GM12864 (cell line): ENCODE data around the gene LMX1A.

Experiments
- DNase-seq: peaks from one replicate; pipeline ENCODE4 v3.0.0-alpha.2; 2011; ENCODE audit warnings: low read depth
- H3K4me3 ChIP-seq: 2 replicates; pipeline ENCODE4 v1.5.1; 2011; ENCODE audit warnings: mild to moderate bottlenecking, low read depth, low read length, control low read depth
- TF ChIP-seq, protein P1 (sequence below): IDR thresholded peaks from 2 replicates; pipeline ENCODE4 v1.5.1; 2011; ENCODE audit warnings: low read depth, mild to moderate bottlenecking, moderate library complexity, low read length, control low read depth, inconsistent platforms; ENCODE audit errors: missing control alignments

Gene LMX1A

DNA sequence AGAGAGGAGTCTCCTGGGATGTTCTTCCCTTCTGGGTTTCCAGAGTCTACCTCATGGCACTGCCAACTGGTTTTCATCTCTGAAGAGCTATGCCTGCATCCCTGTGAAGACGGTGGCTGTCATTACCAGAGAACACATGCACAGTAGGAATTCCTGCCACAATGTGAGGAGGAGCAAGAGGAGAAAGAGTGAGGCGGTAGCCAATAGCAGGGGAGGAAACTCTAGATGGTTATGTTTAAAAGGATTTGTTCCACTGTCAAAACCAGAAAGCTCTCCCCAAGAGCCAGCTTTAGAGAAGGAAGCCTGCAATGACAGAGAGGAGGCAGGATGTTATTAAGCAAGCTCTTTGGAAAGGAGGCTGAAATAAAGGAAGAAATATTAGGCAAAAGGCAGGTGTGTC, 12.3 kb downstream of the LMX1A start:
- TF ChIP-seq, protein P1, sequence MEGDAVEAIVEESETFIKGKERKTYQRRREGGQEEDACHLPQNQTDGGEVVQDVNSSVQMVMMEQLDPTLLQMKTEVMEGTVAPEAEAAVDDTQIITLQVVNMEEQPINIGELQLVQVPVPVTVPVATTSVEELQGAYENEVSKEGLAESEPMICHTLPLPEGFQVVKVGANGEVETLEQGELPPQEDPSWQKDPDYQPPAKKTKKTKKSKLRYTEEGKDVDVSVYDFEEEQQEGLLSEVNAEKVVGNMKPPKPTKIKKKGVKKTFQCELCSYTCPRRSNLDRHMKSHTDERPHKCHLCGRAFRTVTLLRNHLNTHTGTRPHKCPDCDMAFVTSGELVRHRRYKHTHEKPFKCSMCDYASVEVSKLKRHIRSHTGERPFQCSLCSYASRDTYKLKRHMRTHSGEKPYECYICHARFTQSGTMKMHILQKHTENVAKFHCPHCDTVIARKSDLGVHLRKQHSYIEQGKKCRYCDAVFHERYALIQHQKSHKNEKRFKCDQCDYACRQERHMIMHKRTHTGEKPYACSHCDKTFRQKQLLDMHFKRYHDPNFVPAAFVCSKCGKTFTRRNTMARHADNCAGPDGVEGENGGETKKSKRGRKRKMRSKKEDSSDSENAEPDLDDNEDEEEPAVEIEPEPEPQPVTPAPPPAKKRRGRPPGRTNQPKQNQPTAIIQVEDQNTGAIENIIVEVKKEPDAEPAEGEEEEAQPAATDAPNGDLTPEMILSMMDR = no peak
- DNase-seq = no peak
- no peak overlapping the region for H3K4me3 ChIP-seq

GRCh38 chr1:165342587-165342986, 13.9 kb downstream of the LMX1A start:
- H3K4me3 ChIP-seq = no peak overlapping the region
- TF ChIP-seq, protein P1 = no peak
- no peak for DNase-seq

- TF ChIP-seq, protein P1 = no peak
- no peak for DNase-seq
- H3K4me3 ChIP-seq = no peak overlapping the region
Measured at GRCh38 chr1:165342168-165342567, 14.3 kb downstream of the LMX1A start.

- H3K4me3 ChIP-seq = no peak overlapping the region
- no peak for DNase-seq
- TF ChIP-seq, protein P1 = no peak
Measured at GRCh38 chr1:165339164-165339563, 17.4 kb downstream of the LMX1A start.

- TF ChIP-seq, protein P1 = no peak
- DNase-seq = no peak
- H3K4me3 ChIP-seq = no peak overlapping the region
Measured at GRCh38 chr1:165330483-165330882, 26.0 kb downstream of the LMX1A start.

DNA sequence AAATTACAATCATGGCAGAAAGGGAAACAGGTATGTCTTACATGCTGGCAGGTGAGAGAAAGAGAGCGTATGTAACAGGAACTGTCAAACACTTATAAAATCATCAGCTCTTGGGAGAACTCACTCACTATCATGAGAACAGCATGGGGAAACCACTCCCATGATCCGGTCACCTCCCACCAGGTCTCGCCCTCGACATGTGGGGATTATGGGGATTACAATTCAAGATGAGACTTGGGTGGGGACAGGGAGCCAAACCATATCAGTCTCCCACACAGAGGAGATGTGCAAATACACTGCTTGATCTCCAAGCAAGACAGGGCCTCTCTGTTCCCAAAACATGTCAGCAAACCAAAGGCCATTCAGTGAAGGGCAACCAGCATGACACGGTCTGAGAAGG, 27.4 kb downstream of the LMX1A start:
- TF ChIP-seq, protein P1 = no peak
- no peak overlapping the region for H3K4me3 ChIP-seq
- DNase-seq = no peak

DNA sequence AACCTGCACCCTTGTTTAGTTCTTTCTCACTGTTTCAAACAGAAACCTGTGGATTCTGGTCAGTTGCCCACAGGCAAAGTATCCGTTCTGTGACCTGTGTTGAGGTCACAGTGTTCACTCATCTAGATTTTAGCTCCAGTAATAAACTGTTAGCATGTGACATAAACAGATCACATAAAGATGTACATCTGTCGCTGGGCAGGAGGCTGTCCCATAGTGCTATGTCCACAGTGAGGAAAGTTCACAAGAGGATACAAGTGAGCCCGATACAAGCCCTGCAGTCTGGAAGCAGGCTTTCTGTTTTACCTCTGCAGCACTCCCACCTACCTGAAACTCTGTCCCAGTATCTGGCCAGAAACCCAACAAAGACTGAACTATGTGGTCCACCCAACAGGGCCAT, 28.4 kb downstream of the LMX1A start:
- no peak for DNase-seq
- TF ChIP-seq, protein P1 = no peak
- H3K4me3 ChIP-seq = no peak overlapping the region
